Measurements from ENCODE around the gene LARGE2. TPM values are rescaled to one million over a fixed set of nuclear protein-coding genes. Genes with fewer than 3 reads are reported as not detected.

Gene LARGE2
- total RNA-seq, 4 donors from 2014 or later: 0.55 to 1.3 (median 0.60) TPM; not detected in 1

DNA sequence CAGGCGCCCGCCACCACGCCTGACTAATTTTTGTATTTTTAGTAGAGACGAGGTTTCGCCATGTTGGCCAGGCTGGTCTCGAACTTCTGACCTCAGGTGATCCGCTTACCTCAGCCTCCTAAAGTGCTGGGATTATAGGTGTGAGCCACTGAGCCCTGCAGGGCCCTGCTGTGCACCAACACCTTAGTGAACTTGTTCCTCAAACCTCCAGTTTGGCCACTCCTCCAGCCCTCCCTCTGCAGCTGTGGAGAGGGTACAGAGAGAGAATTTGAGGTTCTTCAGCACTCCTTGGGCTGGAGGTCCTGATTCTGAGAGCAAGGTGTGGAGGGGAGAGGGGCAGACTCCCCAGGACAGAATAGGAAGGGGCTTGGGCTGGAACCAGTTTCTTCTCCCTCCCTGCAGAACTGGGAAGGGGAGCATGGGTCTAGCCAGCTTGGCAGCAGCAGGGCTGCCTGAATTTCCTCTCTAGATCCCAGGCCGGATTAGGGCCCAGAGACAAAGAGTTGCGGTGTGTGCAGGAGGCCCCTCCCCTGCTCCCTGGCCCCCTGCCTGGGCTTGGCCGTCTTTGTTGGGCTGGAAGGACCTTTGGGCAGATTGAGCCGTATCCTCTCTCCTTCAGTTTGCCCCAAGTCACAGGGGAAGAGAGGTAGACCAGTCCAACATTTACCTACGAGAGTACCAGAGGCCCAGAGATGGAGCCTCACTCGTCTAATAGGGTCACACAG, 2.5 kb upstream of the LARGE2 start:
- H3K4me3 ChIP-seq: no peak overlapping the region
- H3K27ac ChIP-seq: no peak overlapping the region
- H3K4me1 ChIP-seq: peaks cover 21 to 39% (median 29%) of the 10 kb centered on the region in 4 donors
- in situ Hi-C loops (cut with MboI; ENCODE audit: low pct_ligation_motif_present in 1 of 4, low pct_unique_long_range_greater_than_20kb in 1 of 4, low sequenced_read_pairs in 3 of 4) (loop anchor here in 1 of 4 donors (10.0 kb wide), 1 partner anchor 65 kb away; no protein-coding TSS in a partner anchor), intact Hi-C loops (cut with DNase I; ENCODE audit: low total_unique reads) (loop anchor here (2.0 kb wide), 1 partner anchor 77 kb away; no protein-coding TSS in a partner anchor)
- 84 to 95% methylated on average over 6 to 13 of the region's 13 CpGs for WGBS, 2 donors (ENCODE audit: low coverage in 1 of 2)
- no peaks in the 10 kb centered on the region for H3K9me3 ChIP-seq
- TF ChIP-seq POLR2A (IDR thresholded peaks at IDR 0.05): no peak
- TF ChIP-seq POLR2AphosphoS5 (IDR thresholded peaks at IDR 0.05): no peak
- DNase-seq: no peak
- H3K36me3 ChIP-seq: peaks cover 0 to 2% (median 0%) of the 10 kb centered on the region in 4 donors
- peaks cover 35% of the 10 kb centered on the region for H3K27me3 ChIP-seq

DNA sequence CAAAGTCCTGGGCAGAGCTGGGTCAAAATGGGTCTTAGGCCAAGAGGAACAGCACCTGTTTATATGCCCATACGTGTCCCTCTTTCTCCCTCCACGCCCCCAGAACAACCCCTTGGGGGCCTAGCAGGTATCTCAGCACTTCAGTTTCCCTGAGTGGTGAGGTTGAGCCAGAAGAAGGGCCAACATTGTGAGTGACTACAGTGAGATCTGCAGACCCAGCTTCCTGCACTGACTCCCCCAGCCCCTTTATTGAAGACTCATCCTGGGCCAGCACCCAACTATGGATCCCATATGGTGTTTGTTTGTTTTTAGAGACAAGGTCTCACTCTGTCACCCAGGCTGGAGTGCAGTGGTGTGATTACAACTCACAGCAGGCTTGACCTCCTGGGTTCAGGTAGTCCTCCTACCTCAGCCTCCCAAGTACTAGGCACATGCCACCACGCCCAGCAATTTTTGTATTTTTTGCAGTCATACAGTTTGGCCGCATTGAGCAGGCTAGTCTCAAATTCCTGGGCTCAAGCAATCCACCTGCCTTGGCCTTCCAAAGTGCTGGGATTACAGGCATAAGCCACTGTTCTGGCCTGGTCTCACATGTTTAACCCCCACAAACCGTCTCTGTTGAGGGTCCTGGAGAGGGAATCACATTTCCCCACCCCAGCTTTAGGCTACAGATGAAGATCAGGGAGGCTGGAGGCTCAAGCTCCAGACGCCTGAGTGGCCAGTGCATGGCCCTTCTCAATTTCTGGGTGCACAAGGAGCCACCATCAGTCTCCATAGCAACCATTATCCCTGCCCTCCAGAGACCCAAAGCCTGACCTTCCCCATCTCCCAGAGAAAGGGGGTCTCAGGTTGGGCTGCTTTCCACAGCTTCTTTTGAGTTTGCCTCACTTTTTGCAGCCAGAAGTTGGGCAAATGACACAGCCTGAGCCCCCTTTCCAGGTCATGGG, 1.7 kb upstream of the LARGE2 start:
- in situ Hi-C loops (cut with MboI; ENCODE audit: low pct_ligation_motif_present in 1 of 4, low pct_unique_long_range_greater_than_20kb in 1 of 4, low sequenced_read_pairs in 3 of 4) (no loop called here), intact Hi-C loops (cut with DNase I; ENCODE audit: low total_unique reads) (no loop called here)
- no peak overlapping the region for H3K4me3 ChIP-seq
- TF ChIP-seq POLR2A (IDR thresholded peaks at IDR 0.05) (no peak), POLR2AphosphoS5 (IDR thresholded peaks at IDR 0.05) (no peak), EP300 (IDR thresholded peaks at IDR 0.05; ENCODE audit: low read depth) (no peak)
- TF ChIP-seq, protein P1, sequence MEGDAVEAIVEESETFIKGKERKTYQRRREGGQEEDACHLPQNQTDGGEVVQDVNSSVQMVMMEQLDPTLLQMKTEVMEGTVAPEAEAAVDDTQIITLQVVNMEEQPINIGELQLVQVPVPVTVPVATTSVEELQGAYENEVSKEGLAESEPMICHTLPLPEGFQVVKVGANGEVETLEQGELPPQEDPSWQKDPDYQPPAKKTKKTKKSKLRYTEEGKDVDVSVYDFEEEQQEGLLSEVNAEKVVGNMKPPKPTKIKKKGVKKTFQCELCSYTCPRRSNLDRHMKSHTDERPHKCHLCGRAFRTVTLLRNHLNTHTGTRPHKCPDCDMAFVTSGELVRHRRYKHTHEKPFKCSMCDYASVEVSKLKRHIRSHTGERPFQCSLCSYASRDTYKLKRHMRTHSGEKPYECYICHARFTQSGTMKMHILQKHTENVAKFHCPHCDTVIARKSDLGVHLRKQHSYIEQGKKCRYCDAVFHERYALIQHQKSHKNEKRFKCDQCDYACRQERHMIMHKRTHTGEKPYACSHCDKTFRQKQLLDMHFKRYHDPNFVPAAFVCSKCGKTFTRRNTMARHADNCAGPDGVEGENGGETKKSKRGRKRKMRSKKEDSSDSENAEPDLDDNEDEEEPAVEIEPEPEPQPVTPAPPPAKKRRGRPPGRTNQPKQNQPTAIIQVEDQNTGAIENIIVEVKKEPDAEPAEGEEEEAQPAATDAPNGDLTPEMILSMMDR (IDR thresholded peaks at IDR 0.05): no peak
- no peaks in the 10 kb centered on the region for H3K36me3 ChIP-seq
- peaks cover 35% of the 10 kb centered on the region for H3K27me3 ChIP-seq
- no peaks in the 10 kb centered on the region for H3K9me3 ChIP-seq
- WGBS, 2 donors (ENCODE audit: low coverage in 1 of 2): 73 to 93% methylated on average over 2 to 6 of the region's 6 CpGs
- H3K4me1 ChIP-seq: peaks cover 21 to 37% (median 29%) of the 10 kb centered on the region in 4 donors
- no peak for DNase-seq
- H3K27ac ChIP-seq: no peak overlapping the region

DNA sequence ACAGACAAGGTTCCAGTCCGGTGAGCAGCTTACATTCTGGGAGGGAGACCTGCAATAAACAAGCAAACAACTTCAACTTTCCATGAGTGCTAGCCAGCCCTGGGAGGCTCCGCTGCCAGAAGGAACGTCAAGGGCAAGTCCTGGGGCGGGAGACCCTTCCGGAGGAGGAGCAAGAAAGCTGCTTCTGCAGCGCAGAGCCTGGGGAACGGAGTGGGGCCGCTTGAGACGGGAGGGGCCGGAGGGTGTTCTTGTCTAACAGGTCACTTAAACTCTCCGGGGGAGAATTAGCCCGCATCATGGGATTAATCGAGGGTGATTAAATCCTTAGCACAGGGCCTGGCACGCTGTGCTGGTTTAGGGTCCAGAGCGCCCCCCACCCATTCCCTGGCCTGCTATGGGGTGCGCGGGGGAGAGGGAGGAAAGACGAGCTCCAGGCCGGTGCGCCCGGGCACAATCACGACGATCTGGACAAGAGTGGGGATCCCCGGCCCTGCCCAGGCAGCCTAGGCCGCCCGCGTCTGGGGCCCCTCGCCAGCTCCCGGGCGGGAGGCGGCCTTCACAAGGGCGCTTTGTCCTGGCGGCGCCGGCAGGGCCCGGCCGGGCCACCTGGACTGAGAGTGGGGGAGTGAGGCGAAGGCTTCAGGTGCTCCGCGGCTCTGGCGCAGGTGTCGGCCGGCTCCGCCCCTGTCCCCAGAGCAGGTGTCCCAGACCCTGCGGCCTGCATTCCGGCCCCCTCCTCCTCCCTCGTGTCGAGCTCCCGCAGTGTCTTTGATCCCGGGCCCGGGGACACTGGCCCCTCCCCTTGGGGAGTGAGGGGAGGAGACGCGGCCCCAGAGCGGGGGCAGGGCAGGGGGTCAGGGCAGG, 663 bp upstream of the LARGE2 start:
- in situ Hi-C loops (cut with MboI; ENCODE audit: low pct_ligation_motif_present in 1 of 4, low pct_unique_long_range_greater_than_20kb in 1 of 4, low sequenced_read_pairs in 3 of 4): no loop called here
- DNase-seq: peak; percentile 53
- Histone ChIP-seq H3K4me3 (peak overlapping the region; percentile 13 to 56 (median 38)), H3K27me3 (peaks cover 35% of the 10 kb centered on the region), H3K27ac (peak overlapping the region in 2 of 4 donors; percentile 21 to 29), H3K4me1 (peaks cover 11 to 27% (median 24%) of the 10 kb centered on the region in 4 donors), H3K9me3 (no peaks in the 10 kb centered on the region), H3K36me3 (no peaks in the 10 kb centered on the region)
- no peak for TF ChIP-seq EP300 (IDR thresholded peaks at IDR 0.05; ENCODE audit: low read depth)
- no peak for TF ChIP-seq POLR2A (IDR thresholded peaks at IDR 0.05)
- WGBS, 2 donors (ENCODE audit: low coverage in 1 of 2): 33 to 40% methylated on average over 6 to 40 of the region's 54 CpGs
- intact Hi-C loops (cut with DNase I; ENCODE audit: low total_unique reads): no loop called here

DNA sequence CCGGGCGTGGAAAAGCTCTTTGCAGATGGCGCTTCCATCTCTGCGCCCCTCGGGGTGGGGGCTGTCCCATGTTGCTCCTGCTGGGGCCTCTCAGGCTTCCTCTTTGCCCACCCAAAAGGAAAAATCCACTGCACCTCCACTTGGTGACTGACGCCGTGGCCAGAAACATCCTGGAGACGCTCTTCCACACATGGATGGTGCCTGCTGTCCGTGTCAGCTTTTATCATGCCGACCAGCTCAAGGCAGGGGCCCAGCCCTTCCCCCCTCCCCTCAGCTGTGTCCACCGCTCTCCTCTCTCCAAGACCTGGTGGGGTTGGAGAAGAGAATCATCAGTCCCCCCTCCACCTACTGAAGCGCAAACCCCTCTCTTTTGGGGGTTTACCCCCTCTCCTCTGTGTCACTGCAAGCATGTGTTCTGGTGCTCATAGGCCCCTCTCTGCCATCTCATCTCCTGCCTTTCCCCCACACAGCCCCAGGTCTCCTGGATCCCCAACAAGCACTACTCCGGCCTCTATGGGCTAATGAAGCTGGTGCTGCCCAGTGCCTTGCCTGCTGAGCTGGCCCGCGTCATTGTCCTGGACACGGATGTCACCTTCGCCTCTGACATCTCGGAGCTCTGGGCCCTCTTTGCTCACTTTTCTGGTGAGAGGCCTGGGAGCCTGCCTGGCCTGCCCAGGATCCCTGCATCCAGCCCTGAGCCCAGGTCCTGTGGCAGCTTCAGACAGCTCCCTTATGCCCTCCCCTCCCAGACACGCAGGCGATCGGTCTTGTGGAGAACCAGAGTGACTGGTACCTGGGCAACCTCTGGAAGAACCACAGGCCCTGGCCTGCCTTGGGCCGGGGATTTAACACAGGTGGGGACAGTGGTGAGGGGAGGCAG, 1.8 kb downstream of the LARGE2 start:
- H3K36me3 ChIP-seq: no peaks in the 10 kb centered on the region
- no peaks in the 10 kb centered on the region for H3K9me3 ChIP-seq
- TF ChIP-seq, protein P1 (IDR thresholded peaks at IDR 0.05): no peak
- TF ChIP-seq EP300 (IDR thresholded peaks at IDR 0.05; ENCODE audit: low read depth) (no peak), POLR2A (IDR thresholded peaks at IDR 0.05) (no peak), POLR2AphosphoS5 (IDR thresholded peaks at IDR 0.05) (no peak)
- 88 to 95% methylated on average over 4 to 22 of the region's 22 CpGs for WGBS, 2 donors (ENCODE audit: low coverage in 1 of 2)
- H3K4me1 ChIP-seq: peaks cover 7 to 18% (median 17%) of the 10 kb centered on the region in 4 donors
- H3K4me3 ChIP-seq: no peak overlapping the region
- in situ Hi-C loops (cut with MboI; ENCODE audit: low pct_ligation_motif_present in 1 of 4, low pct_unique_long_range_greater_than_20kb in 1 of 4, low sequenced_read_pairs in 3 of 4): no loop called here
- DNase-seq: peak; percentile 6
- intact Hi-C loops (cut with DNase I; ENCODE audit: low total_unique reads): no loop called here
- no peak overlapping the region for H3K27ac ChIP-seq
- H3K27me3 ChIP-seq: peaks cover 35% of the 10 kb centered on the region

All from transverse colon (tissue), 4 donors.